ENCODE measurements around the gene CPVL. TPM values are rescaled to one million over a fixed set of nuclear protein-coding genes. Genes with fewer than 3 reads are reported as not detected.
A peak's percentile ranks its signal among the peaks of the same experiment; 100 is the strongest.

CPVL gene
- total RNA-seq, 1 experiment from 2014 or later = not detected

DNA sequence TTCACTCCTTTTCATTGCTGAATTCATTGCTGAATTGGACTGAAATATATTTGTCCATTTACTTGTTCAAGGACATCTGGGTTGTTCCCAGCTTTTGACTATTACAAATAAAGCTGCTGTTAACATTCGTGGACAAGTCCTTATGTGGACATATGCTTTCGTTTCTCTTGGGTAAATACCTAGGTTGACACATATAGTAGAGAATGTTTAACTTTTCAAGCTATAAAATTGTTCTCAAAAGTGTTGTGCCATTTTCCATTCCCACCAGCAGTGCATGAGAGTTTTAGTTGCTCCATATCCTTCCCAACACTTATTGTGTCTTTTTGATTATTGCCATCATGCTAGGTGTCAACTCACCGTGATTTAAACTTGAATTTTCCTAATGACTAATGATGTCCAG lies 17.5 kb upstream of the CPVL start:
- no peak overlapping the region for H3K9ac ChIP-seq (ENCODE audit: low read length)
- peaks cover 4% of the 10 kb centered on the region; the same call in 1 of the 2 replicates for H3K27me3 ChIP-seq (ENCODE audit: low read length)
- H3K79me2 ChIP-seq (ENCODE audit: low read length) = no peaks in the 10 kb centered on the region
- no peak overlapping the region for H2AFZ ChIP-seq (ENCODE audit: low read length)
- 0 out of 2 replicates have a peak, but pooled peaks cover 2% of the 10 kb centered on the region for H3K4me1 ChIP-seq (ENCODE audit: low read length)
- no peak overlapping the region for H3K4me2 ChIP-seq (ENCODE audit: low read depth, low read length, poor library complexity, severe bottlenecking)
- H3K4me3 ChIP-seq (ENCODE audit: low read length) = no peak overlapping the region
- no peaks in the 10 kb centered on the region for H4K20me1 ChIP-seq (ENCODE audit: insufficient read depth, low read depth, low read length)
- H3K27ac ChIP-seq (ENCODE audit: low read length) = no peak overlapping the region
- peaks cover 12% of the 10 kb centered on the region for H3K9me3 ChIP-seq (ENCODE audit: low read length)
- no peak for DNase-seq
- no peaks in the 10 kb centered on the region for H3K9me2 ChIP-seq (replicated peaks; ENCODE audit: insufficient read depth, low read length)
- no peaks in the 10 kb centered on the region for H3K36me3 ChIP-seq (ENCODE audit: insufficient read depth, low read length)

DNA sequence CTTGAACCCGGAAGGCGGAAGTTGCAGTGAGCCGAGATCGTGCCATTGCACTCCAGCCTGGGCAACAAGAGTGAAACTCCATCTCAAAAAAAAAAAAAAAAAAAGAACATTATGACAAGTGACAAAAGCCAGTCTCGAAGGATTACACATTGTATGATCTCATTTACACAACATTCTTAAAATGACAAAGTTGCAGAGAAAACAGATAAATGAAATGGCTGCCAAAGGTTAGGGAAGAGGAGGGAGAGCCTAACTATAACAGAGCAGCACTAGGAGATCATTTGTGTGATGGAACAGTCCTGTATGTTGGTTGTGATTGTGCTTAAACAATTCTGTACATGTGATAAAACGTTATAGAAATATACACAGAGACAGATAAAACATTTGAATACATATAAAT lies 16.2 kb upstream of the CPVL start:
- Histone ChIP-seq H2AFZ (ENCODE audit: low read length) (0 out of 2 replicates have a peak overlapping the region, but pooled peaks have one; percentile 14), H3K36me3 (ENCODE audit: insufficient read depth, low read length) (no peaks in the 10 kb centered on the region), H3K9ac (ENCODE audit: low read length) (no peak overlapping the region), H3K4me3 (ENCODE audit: low read length) (no peak overlapping the region), H3K4me2 (ENCODE audit: low read depth, low read length, poor library complexity, severe bottlenecking) (no peak overlapping the region), H3K9me2 (replicated peaks; ENCODE audit: insufficient read depth, low read length) (no peaks in the 10 kb centered on the region), H3K79me2 (ENCODE audit: low read length) (no peaks in the 10 kb centered on the region), H4K20me1 (ENCODE audit: insufficient read depth, low read depth, low read length) (no peaks in the 10 kb centered on the region), H3K27me3 (ENCODE audit: low read length) (peaks cover 4% of the 10 kb centered on the region; the same call in 1 of the 2 replicates), H3K9me3 (ENCODE audit: low read length) (peaks cover 12% of the 10 kb centered on the region), H3K4me1 (ENCODE audit: low read length) (peaks cover 3% of the 10 kb centered on the region; the same call in 1 of the 2 replicates), H3K27ac (ENCODE audit: low read length) (no peak overlapping the region)
- no peak for DNase-seq

DNA sequence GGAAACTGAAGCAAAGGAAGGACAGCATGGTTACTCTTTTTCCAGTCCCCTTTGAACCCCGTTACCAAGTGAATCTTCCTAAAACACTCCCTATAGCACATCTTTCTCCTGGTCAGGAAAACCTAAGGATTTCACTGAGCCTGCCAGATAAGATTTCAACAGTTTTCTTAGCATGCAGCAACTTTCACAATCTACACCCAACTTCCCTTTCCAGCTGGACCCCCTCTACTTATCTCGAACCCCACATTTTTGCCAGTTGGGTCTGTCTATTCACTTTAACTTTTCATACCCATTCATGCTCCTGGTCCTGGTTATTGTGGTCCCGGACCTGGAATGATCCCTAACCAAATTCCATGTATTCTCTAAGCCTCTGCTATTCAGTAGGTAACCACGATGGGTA lies 14.9 kb upstream of the CPVL start:
- DNase-seq = no peak
- H3K4me1 ChIP-seq (ENCODE audit: low read length) = peaks cover 17% of the 10 kb centered on the region
- H3K27me3 ChIP-seq (ENCODE audit: low read length) = peaks cover 2% of the 10 kb centered on the region; the same call in 1 of the 2 replicates
- H3K27ac ChIP-seq (ENCODE audit: low read length) = no peak overlapping the region
- no peaks in the 10 kb centered on the region for H3K9me2 ChIP-seq (replicated peaks; ENCODE audit: insufficient read depth, low read length)
- H3K9me3 ChIP-seq (ENCODE audit: low read length) = peaks cover 10% of the 10 kb centered on the region
- H3K9ac ChIP-seq (ENCODE audit: low read length) = no peak overlapping the region
- H3K36me3 ChIP-seq (ENCODE audit: insufficient read depth, low read length) = no peaks in the 10 kb centered on the region
- no peak overlapping the region for H3K4me2 ChIP-seq (ENCODE audit: low read depth, low read length, poor library complexity, severe bottlenecking)
- no peaks in the 10 kb centered on the region for H4K20me1 ChIP-seq (ENCODE audit: insufficient read depth, low read depth, low read length)
- no peaks in the 10 kb centered on the region for H3K79me2 ChIP-seq (ENCODE audit: low read length)
- H3K4me3 ChIP-seq (ENCODE audit: low read length) = no peak overlapping the region
- no peak overlapping the region for H2AFZ ChIP-seq (ENCODE audit: low read length)

DNA sequence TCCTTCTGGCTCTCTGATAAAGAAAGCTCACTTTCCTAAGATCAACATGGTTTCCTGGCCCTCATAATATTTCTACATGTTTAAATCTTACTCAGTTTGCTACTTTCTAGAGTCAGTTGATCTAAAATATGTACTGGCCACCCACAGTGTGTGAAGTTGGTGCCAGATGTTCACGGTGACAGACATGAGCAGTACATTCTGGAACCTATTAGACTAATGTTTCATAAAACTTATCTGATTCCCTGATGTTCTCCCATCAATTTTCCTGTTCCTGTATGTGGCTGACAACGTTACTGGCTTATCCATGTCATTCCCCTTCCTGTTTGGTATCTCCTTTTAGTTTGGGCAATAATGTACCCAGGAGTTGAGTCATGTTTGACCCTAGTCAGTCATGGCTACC lies 13.7 kb upstream of the CPVL start:
- Histone ChIP-seq H3K4me1 (ENCODE audit: low read length) (peaks cover 20% of the 10 kb centered on the region), H3K9me3 (ENCODE audit: low read length) (no peaks in the 10 kb centered on the region), H3K79me2 (ENCODE audit: low read length) (no peaks in the 10 kb centered on the region), H3K9ac (ENCODE audit: low read length) (no peak overlapping the region), H4K20me1 (ENCODE audit: insufficient read depth, low read depth, low read length) (no peaks in the 10 kb centered on the region), H3K27ac (ENCODE audit: low read length) (no peak overlapping the region), H3K27me3 (ENCODE audit: low read length) (peaks cover 2% of the 10 kb centered on the region; the same call in 1 of the 2 replicates), H3K4me2 (ENCODE audit: low read depth, low read length, poor library complexity, severe bottlenecking) (no peak overlapping the region), H2AFZ (ENCODE audit: low read length) (no peak overlapping the region), H3K4me3 (ENCODE audit: low read length) (no peak overlapping the region), H3K36me3 (ENCODE audit: insufficient read depth, low read length) (no peaks in the 10 kb centered on the region), H3K9me2 (replicated peaks; ENCODE audit: insufficient read depth, low read length) (no peaks in the 10 kb centered on the region)
- DNase-seq = no peak

DNA sequence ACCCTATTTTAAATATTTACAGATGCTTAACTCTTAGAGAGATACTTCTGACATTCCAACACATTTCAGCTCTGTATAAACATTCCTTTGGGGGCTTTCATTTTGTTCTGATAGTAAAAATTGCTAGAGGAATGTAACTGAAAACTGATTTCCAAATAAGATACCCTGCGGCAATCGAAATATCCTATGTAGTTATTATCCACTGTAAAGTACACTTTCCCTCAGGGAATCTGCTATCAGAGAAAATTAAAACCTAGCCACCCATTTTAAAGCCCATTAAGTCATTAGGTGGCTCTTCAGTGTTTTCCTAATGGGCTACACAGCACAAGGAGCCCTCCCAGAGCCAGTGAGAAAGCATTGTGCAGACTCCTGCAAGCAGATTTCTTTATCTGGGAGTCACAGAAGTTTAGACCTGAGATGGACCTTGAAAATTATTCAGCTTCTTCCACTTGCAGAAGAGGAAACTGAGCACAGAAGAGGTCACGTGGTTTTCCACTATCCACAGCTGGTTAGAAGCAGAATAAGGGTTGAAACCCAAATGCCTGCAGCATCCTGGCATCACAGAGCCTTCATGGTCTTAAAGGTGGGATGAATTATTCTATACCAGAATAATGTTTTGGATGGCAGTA lies 12.6 kb upstream of the CPVL start:
- Histone ChIP-seq H3K4me3 (ENCODE audit: low read length) (no peak overlapping the region), H3K4me2 (ENCODE audit: low read depth, low read length, poor library complexity, severe bottlenecking) (no peak overlapping the region), H3K27me3 (ENCODE audit: low read length) (peaks cover 2% of the 10 kb centered on the region; the same call in 1 of the 2 replicates), H2AFZ (ENCODE audit: low read length) (no peak overlapping the region), H3K27ac (ENCODE audit: low read length) (no peak overlapping the region), H4K20me1 (ENCODE audit: insufficient read depth, low read depth, low read length) (no peaks in the 10 kb centered on the region), H3K9me3 (ENCODE audit: low read length) (no peaks in the 10 kb centered on the region), H3K9me2 (replicated peaks; ENCODE audit: insufficient read depth, low read length) (no peaks in the 10 kb centered on the region), H3K36me3 (ENCODE audit: insufficient read depth, low read length) (no peaks in the 10 kb centered on the region), H3K9ac (ENCODE audit: low read length) (no peak overlapping the region), H3K79me2 (ENCODE audit: low read length) (no peaks in the 10 kb centered on the region), H3K4me1 (ENCODE audit: low read length) (peaks cover 19% of the 10 kb centered on the region)
- DNase-seq = no peak

DNA sequence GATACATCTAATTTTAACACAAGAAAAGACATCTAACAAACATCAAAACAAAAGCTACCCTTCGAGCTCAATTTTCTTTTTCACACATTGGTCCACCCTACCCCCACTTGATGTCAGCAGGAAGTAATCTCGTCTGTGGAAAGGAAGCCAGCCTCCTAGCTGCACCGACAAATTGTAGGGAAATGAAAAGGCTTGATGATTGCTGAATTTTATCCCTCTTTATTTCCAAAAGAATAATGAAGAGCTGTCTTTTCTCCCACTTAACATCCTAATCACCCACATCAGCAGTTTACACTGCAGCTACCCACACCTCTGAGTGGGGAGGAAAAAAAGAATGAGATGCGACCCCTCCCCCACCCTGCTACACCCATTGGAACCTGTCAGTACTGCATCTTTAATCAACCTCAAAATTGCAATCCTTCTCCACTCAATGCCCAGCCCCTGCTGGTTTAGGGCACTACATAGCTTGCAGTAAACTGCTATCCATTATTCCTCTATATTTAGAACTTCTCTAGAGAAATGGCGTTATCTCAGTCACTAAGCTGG lies 10.6 kb upstream of the CPVL start:
- Histone ChIP-seq H3K27me3 (ENCODE audit: low read length) (peaks cover 2% of the 10 kb centered on the region; the same call in 1 of the 2 replicates), H3K4me3 (ENCODE audit: low read length) (no peak overlapping the region), H2AFZ (ENCODE audit: low read length) (no peak overlapping the region), H3K4me2 (ENCODE audit: low read depth, low read length, poor library complexity, severe bottlenecking) (peak overlapping the region; percentile 15), H3K9me2 (replicated peaks; ENCODE audit: insufficient read depth, low read length) (no peaks in the 10 kb centered on the region), H3K9ac (ENCODE audit: low read length) (no peak overlapping the region), H3K79me2 (ENCODE audit: low read length) (no peaks in the 10 kb centered on the region), H3K4me1 (ENCODE audit: low read length) (peaks cover 18% of the 10 kb centered on the region), H4K20me1 (ENCODE audit: insufficient read depth, low read depth, low read length) (no peaks in the 10 kb centered on the region), H3K27ac (ENCODE audit: low read length) (no peak overlapping the region), H3K9me3 (ENCODE audit: low read length) (no peaks in the 10 kb centered on the region), H3K36me3 (ENCODE audit: insufficient read depth, low read length) (no peaks in the 10 kb centered on the region)
- DNase-seq = no peak

DNA sequence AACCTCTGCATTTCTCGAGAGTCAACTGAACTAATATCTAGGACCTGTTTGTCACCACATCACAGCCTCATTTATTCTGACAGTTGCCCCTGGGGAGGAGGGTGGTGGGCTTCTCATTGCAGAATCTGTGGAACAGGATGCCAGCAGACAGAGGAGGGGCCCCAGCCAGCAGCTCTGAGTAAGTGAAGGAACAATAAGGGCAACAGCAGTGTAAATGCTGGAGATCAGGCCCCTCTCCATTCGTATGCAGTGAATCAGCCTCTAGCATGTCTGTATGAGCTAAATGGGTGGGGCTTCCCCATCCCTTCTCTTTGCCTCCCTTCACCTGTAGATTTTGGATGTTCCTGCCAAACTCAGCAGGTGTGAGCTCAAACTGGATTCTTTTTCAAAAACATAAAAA lies 7.7 kb upstream of the CPVL start:
- Histone ChIP-seq H3K4me1 (ENCODE audit: low read length) (peaks cover 18% of the 10 kb centered on the region), H3K9me3 (ENCODE audit: low read length) (no peaks in the 10 kb centered on the region), H3K4me2 (ENCODE audit: low read depth, low read length, poor library complexity, severe bottlenecking) (no peak overlapping the region), H3K9me2 (replicated peaks; ENCODE audit: insufficient read depth, low read length) (no peaks in the 10 kb centered on the region), H4K20me1 (ENCODE audit: insufficient read depth, low read depth, low read length) (no peaks in the 10 kb centered on the region), H3K27me3 (ENCODE audit: low read length) (peaks cover 2% of the 10 kb centered on the region; the same call in 1 of the 2 replicates), H3K9ac (ENCODE audit: low read length) (no peak overlapping the region), H3K36me3 (ENCODE audit: insufficient read depth, low read length) (no peaks in the 10 kb centered on the region), H3K27ac (ENCODE audit: low read length) (no peak overlapping the region), H3K4me3 (ENCODE audit: low read length) (no peak overlapping the region), H3K79me2 (ENCODE audit: low read length) (no peaks in the 10 kb centered on the region), H2AFZ (ENCODE audit: low read length) (no peak overlapping the region)
- DNase-seq = no peak

DNA sequence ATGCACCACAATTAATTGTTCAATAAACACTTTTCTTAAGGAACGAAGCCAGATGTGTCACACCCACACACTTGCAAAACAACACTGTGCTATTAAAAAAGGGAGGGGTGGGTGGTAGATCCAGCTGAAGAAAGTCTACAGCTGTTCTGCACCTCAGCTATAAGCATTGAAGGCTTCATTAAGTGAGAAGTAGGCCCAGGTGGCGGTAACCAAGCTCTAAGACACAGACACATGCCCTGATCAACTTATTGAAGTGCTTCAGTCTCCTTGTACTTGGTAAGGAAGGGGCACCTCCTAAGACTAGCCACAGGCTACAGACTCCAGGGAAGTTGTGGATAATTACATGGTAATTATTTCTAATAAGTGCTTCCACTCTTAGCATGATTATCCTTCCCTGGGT lies 4.5 kb upstream of the CPVL start:
- no peaks in the 10 kb centered on the region for H3K36me3 ChIP-seq (ENCODE audit: insufficient read depth, low read length)
- H2AFZ ChIP-seq (ENCODE audit: low read length) = no peak overlapping the region
- no peaks in the 10 kb centered on the region for H3K9me2 ChIP-seq (replicated peaks; ENCODE audit: insufficient read depth, low read length)
- H3K79me2 ChIP-seq (ENCODE audit: low read length) = no peaks in the 10 kb centered on the region
- H3K4me2 ChIP-seq (ENCODE audit: low read depth, low read length, poor library complexity, severe bottlenecking) = no peak overlapping the region
- no peaks in the 10 kb centered on the region for H4K20me1 ChIP-seq (ENCODE audit: insufficient read depth, low read depth, low read length)
- H3K9me3 ChIP-seq (ENCODE audit: low read length) = no peaks in the 10 kb centered on the region
- DNase-seq = no peak
- no peak overlapping the region for H3K4me3 ChIP-seq (ENCODE audit: low read length)
- no peak overlapping the region for H3K9ac ChIP-seq (ENCODE audit: low read length)
- H3K27me3 ChIP-seq (ENCODE audit: low read length) = no peaks in the 10 kb centered on the region
- H3K4me1 ChIP-seq (ENCODE audit: low read length) = peaks cover 9% of the 10 kb centered on the region
- H3K27ac ChIP-seq (ENCODE audit: low read length) = no peak overlapping the region

All from Karpas-422 (cell line).